ENCODE results near the gene TLCD4.
"Not testable (repeated sequence)": the region's sequence is repeated elsewhere in the genome, so short reads cannot be mapped to it uniquely, and the experiment has no call there.

TLCD4 gene

GRCh38 chr1:95165569-95165968 lies 48.4 kb downstream of the TLCD4 start:
- DNase-seq, result not testable (repeated sequence)

Measured in effector CD8-positive, alpha-beta T cell (primary cell).